SK-N-SH treated with all-trans-retinoic acid at 6 μM for 48 hours (cell line): ENCODE measurements around the gene ZC2HC1B.
"Not testable (repeated sequence)": the region's sequence is repeated elsewhere in the genome, so short reads cannot be mapped to it uniquely, and the experiment has no call there.

Experiments
- ATAC-seq: fragments of 200-7000 bp; cut with Tn5 transposase; 3 replicates; pipeline ENCODE4 v1.9.1; 2020; ENCODE audit warnings: mild to moderate bottlenecking, moderate library complexity
- BACH2 ChIP-seq: fragments of 250-450 bp; sonication (Bioruptor Pico); IDR thresholded peaks from 2 replicates; pipeline ENCODE4 v1.9.0; 2021; ENCODE audit warnings: mild to moderate bottlenecking, borderline replicate concordance
- CSDC2 ChIP-seq: fragments of 250-450 bp; sonication (Bioruptor Pico); IDR thresholded peaks from 2 replicates; pipeline ENCODE4 v1.5.0; 2020; ENCODE audit warnings: mild to moderate bottlenecking, moderate library complexity
- ESRRG ChIP-seq: fragments of 250-450 bp; sonication (Bioruptor Pico); IDR thresholded peaks from 2 replicates; pipeline ENCODE4 v1.6.1; 2021; ENCODE audit warnings: mild to moderate bottlenecking
- ISL1 ChIP-seq: fragments of 250-450 bp; sonication (Bioruptor Pico); IDR thresholded peaks from 2 replicates; pipeline ENCODE4 v2.1.2; 2022; ENCODE audit warnings: mild to moderate bottlenecking, moderate library complexity
- OSR1 ChIP-seq: fragments of 250-450 bp; sonication (Bioruptor Pico); IDR thresholded peaks from 2 replicates; pipeline ENCODE4 v1.8.0; 2022; ENCODE audit warnings: moderate library complexity, mild to moderate bottlenecking, inconsistent platforms
- POU6F1 ChIP-seq: fragments of 250-450 bp; sonication (Bioruptor Pico); IDR thresholded peaks from 2 replicates; pipeline ENCODE4 v1.8.0; 2021; ENCODE audit warnings: low read depth, mild to moderate bottlenecking, moderate library complexity, borderline replicate concordance
- RARB ChIP-seq: fragments of 250-450 bp; sonication (Bioruptor Pico); IDR thresholded peaks from 2 replicates; pipeline ENCODE4 v1.8.0; 2021; ENCODE audit warnings: mild to moderate bottlenecking, moderate library complexity
- SNAI2 ChIP-seq: fragments of 250-450 bp; sonication (Bioruptor Pico); IDR thresholded peaks from 2 replicates; pipeline ENCODE4 v1.5.0; 2020; ENCODE audit warnings: mild to moderate bottlenecking, moderate library complexity
- TCF4 ChIP-seq: fragments of 250-450 bp; sonication (Bioruptor Pico); IDR thresholded peaks from 2 replicates; pipeline ENCODE4 v1.8.0; 2021; ENCODE audit warnings: mild to moderate bottlenecking, moderate library complexity, borderline replicate concordance
- TSHZ2 ChIP-seq: fragments of 250-450 bp; sonication (Bioruptor Pico); IDR thresholded peaks from 2 replicates; pipeline ENCODE4 v1.5.0; 2020; ENCODE audit warnings: mild to moderate bottlenecking, moderate library complexity
- ZFP30 ChIP-seq: fragments of 450-650 bp; formaldehyde crosslinking; IDR thresholded peaks from 2 replicates; pipeline ENCODE4 v1.5.0; 2022; ENCODE audit warnings: mild to moderate bottlenecking, moderate library complexity
- ZNF8 ChIP-seq: fragments of 450-650 bp; formaldehyde crosslinking; IDR thresholded peaks from 2 replicates; pipeline ENCODE4 v1.5.0; 2020; ENCODE audit warnings: mild to moderate bottlenecking, moderate library complexity

The ZC2HC1B gene

GRCh38 chr6:143867236-143867635, 3.0 kb downstream of the ZC2HC1B start:
- ATAC-seq: no peak

GRCh38 chr6:143868808-143869207, 4.5 kb downstream of the ZC2HC1B start:
- ATAC-seq: not testable (repeated sequence)

More at GRCh38 chr6:143867236-143867635, 3.0 kb downstream of the ZC2HC1B start:
- TF ChIP-seq CSDC2 (CRISPR knock-in tag) (no peak), ISL1 (CRISPR knock-in tag) (no peak)

GRCh38 chr6:143871202-143871730, 7.0 kb downstream of the ZC2HC1B start:
- not testable (repeated sequence) for ATAC-seq

GRCh38 chr6:143872201-143872600, 7.9 kb downstream of the ZC2HC1B start:
- no peak for ATAC-seq
- TF ChIP-seq SNAI2 (CRISPR knock-in tag) (no peak), TSHZ2 (CRISPR knock-in tag) (no peak), TCF4 (no peak), ZNF8 (CRISPR knock-in tag) (no peak), BACH2 (no peak)

- not testable (repeated sequence) for ATAC-seq
Observed at GRCh38 chr6:143873600-143873999, 9.3 kb downstream of the ZC2HC1B start.

- ATAC-seq: not testable (repeated sequence)
Observed at GRCh38 chr6:143874503-143874902, 10.2 kb downstream of the ZC2HC1B start.

GRCh38 chr6:143877584-143878271, 13.5 kb downstream of the ZC2HC1B start:
- TF ChIP-seq BACH2: no peak
- TF ChIP-seq ZFP30 (CRISPR knock-in tag): no peak
- TF ChIP-seq SNAI2 (CRISPR knock-in tag): no peak
- no peak for TF ChIP-seq ESRRG
- ATAC-seq: no peak

- ATAC-seq: no peak
- no peak for TF ChIP-seq CSDC2 (CRISPR knock-in tag)
- TF ChIP-seq BACH2: no peak
- TF ChIP-seq ESRRG: no peak
- TF ChIP-seq SNAI2 (CRISPR knock-in tag): no peak
- no peak for TF ChIP-seq RARB (CRISPR knock-in tag)
- no peak for TF ChIP-seq ZNF8 (CRISPR knock-in tag)
- TF ChIP-seq POU6F1: no peak
- no peak for TF ChIP-seq OSR1
- no peak for TF ChIP-seq TSHZ2 (CRISPR knock-in tag)
Observed at GRCh38 chr6:143878272-143878760, 14.0 kb downstream of the ZC2HC1B start.
